Cardiac fibroblast (primary cell): ENCODE results near the gene TFEB.

Experiments used
- DNase-seq, 2 donors: peaks; one replicate each; pipeline versions ENCODE4 v3.0.0 to v3.0.0-alpha.2; 2010; ENCODE audit warnings: low read depth in 2 of 2
- H3K4me3 ChIP-seq, 2 donors: replicated peaks in 1 of 2; 1 replicate in 1 of 2; 2 replicates in 1 of 2; pipeline ENCODE4 v1.5.1; 2011; ENCODE audit warnings: low read depth in 2 of 2, low read length in 2 of 2, mild to moderate bottlenecking in 2 of 2, moderate library complexity in 1 of 2
- TF ChIP-seq, protein P1 (sequence below): IDR thresholded peaks from one replicate; pipeline ENCODE4 v1.5.1; 2011; ENCODE audit warnings: low read depth, mild to moderate bottlenecking, low read length, inconsistent platforms

The TFEB gene

GRCh38 chr6:41638935-41639808 is 96.2 kb downstream of the TFEB start:
- peak; percentile 35 to 61 for DNase-seq
- TF ChIP-seq, protein P1, sequence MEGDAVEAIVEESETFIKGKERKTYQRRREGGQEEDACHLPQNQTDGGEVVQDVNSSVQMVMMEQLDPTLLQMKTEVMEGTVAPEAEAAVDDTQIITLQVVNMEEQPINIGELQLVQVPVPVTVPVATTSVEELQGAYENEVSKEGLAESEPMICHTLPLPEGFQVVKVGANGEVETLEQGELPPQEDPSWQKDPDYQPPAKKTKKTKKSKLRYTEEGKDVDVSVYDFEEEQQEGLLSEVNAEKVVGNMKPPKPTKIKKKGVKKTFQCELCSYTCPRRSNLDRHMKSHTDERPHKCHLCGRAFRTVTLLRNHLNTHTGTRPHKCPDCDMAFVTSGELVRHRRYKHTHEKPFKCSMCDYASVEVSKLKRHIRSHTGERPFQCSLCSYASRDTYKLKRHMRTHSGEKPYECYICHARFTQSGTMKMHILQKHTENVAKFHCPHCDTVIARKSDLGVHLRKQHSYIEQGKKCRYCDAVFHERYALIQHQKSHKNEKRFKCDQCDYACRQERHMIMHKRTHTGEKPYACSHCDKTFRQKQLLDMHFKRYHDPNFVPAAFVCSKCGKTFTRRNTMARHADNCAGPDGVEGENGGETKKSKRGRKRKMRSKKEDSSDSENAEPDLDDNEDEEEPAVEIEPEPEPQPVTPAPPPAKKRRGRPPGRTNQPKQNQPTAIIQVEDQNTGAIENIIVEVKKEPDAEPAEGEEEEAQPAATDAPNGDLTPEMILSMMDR = no peak
- peak overlapping the region; percentile 47 to 48 for H3K4me3 ChIP-seq

DNA sequence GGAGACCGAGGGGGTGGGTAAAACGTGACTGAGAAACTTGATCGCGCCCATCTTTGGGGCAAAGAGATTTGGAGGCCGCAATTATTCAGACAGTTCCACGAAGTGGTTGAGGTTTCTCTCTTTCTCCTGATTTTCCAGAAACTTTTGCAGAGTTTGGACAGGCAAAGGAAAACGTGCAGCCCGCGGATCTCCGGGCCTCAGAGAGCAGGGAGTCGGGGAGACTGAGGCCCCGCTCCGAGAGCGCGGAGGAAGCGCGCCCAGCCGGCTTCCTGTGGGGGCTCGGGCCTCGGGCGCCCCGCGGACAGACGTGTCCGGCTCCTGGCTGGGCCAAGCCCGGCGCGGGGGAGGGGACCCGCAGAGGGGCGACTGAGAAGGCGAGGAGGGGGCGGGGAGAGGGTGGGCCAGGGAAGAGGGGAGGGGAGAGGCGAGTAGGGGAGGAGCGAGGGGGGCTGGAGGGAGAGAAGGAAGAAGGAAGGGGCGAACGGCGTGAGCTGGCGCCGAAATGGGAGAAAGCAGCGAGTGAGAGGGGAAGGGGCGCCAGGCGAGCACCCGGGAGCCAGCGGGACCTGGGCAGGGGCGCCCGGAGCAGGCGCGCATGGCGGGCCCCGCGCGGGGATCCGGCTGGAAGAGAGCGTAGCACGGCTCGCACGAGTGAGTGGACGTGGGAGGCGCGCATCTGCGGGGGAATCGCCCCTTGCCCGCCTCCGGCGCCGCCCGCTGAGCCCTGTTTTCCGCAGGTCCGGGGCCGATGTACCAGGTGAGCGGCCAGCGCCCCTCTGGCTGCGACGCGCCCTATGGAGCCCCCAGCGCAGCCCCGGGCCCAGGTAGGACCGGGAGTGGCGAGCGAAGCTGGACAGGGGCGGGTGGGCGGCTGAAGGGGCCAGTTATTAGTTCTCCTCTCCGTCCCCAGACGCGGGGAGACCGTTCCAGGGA is 97.1 kb downstream of the TFEB start, which contains the start of gene MDFI:
MDFI (plus strand) TSS at position 467 of the 933 bp plus-strand sequence; CDS start at position 749, 282 bp downstream.
- DNase-seq = peak in 1 of 2 donors; percentile 38

DNA sequence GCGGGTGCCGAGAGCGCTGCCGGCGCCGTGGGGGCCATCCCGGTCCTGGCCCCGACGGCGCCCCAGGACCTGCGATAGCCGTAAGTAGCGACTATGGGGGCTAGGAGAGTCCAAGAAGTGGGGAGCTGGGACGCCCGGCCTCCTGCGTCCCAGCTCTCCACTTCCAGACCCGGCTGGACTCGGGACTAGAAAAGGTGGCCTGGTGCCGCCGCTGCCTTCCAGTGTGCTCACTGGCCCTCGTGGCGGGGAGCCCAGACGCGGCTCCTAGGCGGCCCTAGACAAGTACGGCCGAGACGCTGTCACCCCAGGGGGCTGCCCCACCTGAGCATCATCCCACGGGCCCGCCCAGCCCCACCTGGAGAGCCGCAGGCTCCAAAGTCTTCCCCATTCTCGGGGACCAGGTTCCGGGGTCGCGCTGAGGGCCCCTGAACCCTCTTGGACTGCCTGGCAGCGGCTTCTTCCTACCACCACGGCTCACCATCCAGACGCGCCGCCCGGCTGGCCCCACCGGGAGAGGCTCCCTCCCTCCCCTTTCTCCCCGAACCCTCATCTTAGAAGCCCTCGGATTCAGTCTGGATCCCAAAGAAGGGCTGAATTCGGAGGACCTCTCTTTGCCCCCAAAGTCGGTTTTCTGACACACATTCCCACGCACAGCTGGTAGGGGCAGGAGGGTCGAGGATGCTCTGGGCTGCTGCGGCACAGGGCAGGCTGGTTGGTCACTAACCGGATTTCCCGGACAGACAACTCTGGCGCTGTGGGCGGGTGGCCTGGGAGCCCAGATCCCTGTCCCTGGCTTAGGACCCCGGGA is 98.0 kb downstream of the TFEB start:
- H3K4me3 ChIP-seq = peak overlapping the region; percentile 47 to 48
- DNase-seq = no peak
- TF ChIP-seq, protein P1 = no peak

More for the DNA sequence above, 97.1 kb downstream of the TFEB start, which contains the start of gene MDFI:
- TF ChIP-seq, protein P1 = no peak
- H3K4me3 ChIP-seq = peak within 1 kb of the TSS; percentile 47 to 48

DNA sequence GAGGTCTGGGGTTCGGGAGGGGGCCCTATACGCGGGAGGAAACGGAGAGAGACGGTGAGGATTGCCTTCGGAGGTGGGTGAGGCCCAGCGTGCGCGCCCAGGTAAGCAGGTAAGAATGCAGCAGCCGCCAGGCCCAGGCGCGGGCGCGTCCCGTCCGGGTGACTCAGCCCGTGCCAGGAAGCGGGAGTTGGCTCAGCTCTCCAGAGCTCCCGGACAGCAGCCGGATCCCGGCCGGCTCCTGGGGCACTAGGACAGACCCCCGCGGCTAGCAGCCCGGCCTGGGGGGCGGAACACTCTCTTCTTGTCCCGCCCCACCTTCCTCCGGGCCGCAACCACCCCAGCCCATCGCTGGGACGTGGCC is 98.6 kb downstream of the TFEB start:
- peak overlapping the region in 1 of 2 donors; percentile 47 for H3K4me3 ChIP-seq
- TF ChIP-seq, protein P1 = no peak
- DNase-seq = peak in 1 of 2 donors; percentile 36

DNA sequence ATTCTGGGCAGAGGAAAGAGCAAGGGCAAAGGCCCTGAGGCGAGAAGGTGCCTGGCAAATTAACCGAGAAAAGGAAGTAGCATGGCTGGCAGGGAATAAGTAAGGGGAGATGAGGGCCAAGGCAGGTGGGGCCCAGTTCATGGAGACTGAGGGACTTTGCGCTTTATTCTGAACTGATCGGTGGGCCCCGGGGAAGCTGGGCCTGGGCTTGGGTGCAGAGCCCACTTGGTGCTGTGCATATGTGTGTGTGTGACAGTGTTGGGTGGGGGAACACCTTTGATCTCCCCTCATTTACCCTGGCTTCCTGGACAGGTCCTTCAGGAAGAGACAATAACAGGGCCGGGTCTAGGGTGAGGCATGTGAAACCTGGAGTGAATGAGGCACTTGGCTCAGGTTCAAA is 100.0 kb downstream of the TFEB start:
- H3K4me3 ChIP-seq = no peak overlapping the region
- DNase-seq = no peak
- TF ChIP-seq, protein P1 = no peak

- TF ChIP-seq, protein P1 = no peak
- no peak overlapping the region for H3K4me3 ChIP-seq
- peak in 1 of 2 donors; percentile 64 for DNase-seq
These were observed 100.8 kb downstream of the TFEB start for GRCh38 chr6:41634657-41635056.
